OCI-LY3 (cell line): Measurements from ENCODE around the gene LINGO1.

Source experiments
- H2AFZ ChIP-seq: fragments of 200-600, 300-600 bp; shearing (Covaris generic); 2 replicates; pipeline ENCODE4 v1.6.0; 2014; ENCODE audit warnings: antibody characterized with exemption, low read depth, low read length
- H3K27ac ChIP-seq: fragments of 200-600, 300-600 bp; sonication (generic); 2 replicates; pipeline ENCODE4 v1.5.1; 2014; ENCODE audit warnings: mild to moderate bottlenecking, low read length, moderate library complexity, mixed read lengths
- H3K27me3 ChIP-seq: fragments of 200-600, 300-600 bp; sonication (generic); 2 replicates; pipeline ENCODE4 v1.6.1; 2014; ENCODE audit warnings: low read depth, low read length, mixed read lengths
- H3K36me3 ChIP-seq: fragments of 200-600, 300-600 bp; sonication (generic); replicated peaks from 2 replicates; pipeline ENCODE3; 2014; ENCODE audit warnings: low read depth, low read length, mixed read lengths
- H3K4me1 ChIP-seq: fragments of 300-600, 200-600 bp; sonication (generic); 2 replicates; pipeline ENCODE4 v1.6.1; 2014; ENCODE audit warnings: low read length, mixed read lengths
- H3K4me2 ChIP-seq: fragments of 200-600, 300-600 bp; sonication (generic); 2 replicates; pipeline ENCODE4 v1.6.1; 2014; ENCODE audit warnings: low read length, mixed read lengths
- H3K4me3 ChIP-seq: fragments of 300-600, 200-600 bp; sonication (generic); 2 replicates; pipeline ENCODE4 v1.5.1; 2014; ENCODE audit warnings: antibody characterized with exemption, mild to moderate bottlenecking, low read length, moderate library complexity
- H3K79me2 ChIP-seq: fragments of 300-600, 200-600 bp; shearing (Covaris generic); 2 replicates; pipeline ENCODE4 v1.6.1; 2014; ENCODE audit warnings: mild to moderate bottlenecking, low read length, mixed read lengths
- H3K9ac ChIP-seq: fragments of 300-600, 200-600 bp; shearing (Covaris generic); 2 replicates; pipeline ENCODE4 v1.6.0; 2014; ENCODE audit warnings: mild to moderate bottlenecking, low read length, moderate library complexity
- H3K9me3 ChIP-seq: fragments of 200-600, 300-600 bp; shearing (Covaris generic); 2 replicates; pipeline ENCODE4 v1.6.1; 2014; ENCODE audit warnings: low read length, mixed read lengths; ENCODE audit not compliant: insufficient read depth
- H4K20me1 ChIP-seq: fragments of 200-600, 300-600 bp; sonication (generic); 2 replicates; pipeline ENCODE4 v1.6.1; 2016; ENCODE audit warnings: low read length, mixed read lengths; ENCODE audit not compliant: insufficient read depth
- CTCF ChIP-seq: fragments of 200-600, 300-600 bp; sonication (generic); IDR thresholded peaks from 2 replicates; pipeline ENCODE4 v1.5.1; 2014; ENCODE audit warnings: antibody characterized with exemption, low read length, low read depth
- EZH2phosphoT487 ChIP-seq: fragments of 200-600 bp; shearing (Covaris generic); IDR thresholded peaks from 2 replicates; pipeline ENCODE4 v1.6.1; 2018; ENCODE audit warnings: antibody characterized with exemption, mixed run types, low read depth

Gene LINGO1

DNA sequence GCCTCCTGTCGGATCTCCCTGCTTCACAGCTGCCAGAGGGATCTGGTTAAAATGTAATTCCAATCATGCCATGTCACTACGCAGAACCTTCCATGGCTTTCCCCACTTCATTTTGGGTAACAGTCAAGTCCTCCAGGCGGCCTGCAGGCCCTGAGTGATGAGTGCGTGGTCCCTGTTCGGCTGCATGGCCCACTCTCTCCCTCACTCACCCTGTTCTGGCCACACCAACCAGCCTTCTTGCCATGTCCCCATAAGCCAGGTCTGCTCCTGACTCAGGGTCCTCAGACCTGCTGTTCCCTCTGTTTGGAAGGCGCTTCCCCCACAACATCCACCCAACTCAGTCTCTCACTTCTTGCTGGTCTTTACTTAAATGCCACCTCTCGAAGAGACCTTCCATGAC is 41.6 kb upstream of the LINGO1 start:
- Histone ChIP-seq H3K79me2 (no peaks in the 10 kb centered on the region), H3K4me3 (no peak overlapping the region), H3K27ac (no peak overlapping the region), H3K4me2 (no peak overlapping the region), H4K20me1 (no peaks in the 10 kb centered on the region), H3K9me3 (no peaks in the 10 kb centered on the region), H3K27me3 (peaks cover 47% of the 10 kb centered on the region), H3K9ac (no peak overlapping the region), H2AFZ (no peak overlapping the region), H3K4me1 (no peaks in the 10 kb centered on the region), H3K36me3 (no peaks in the 10 kb centered on the region)
- no peak for TF ChIP-seq CTCF
- TF ChIP-seq EZH2phosphoT487: no peak

- H3K27ac ChIP-seq: no peak overlapping the region
- no peaks in the 10 kb centered on the region for H3K9me3 ChIP-seq
- no peak overlapping the region for H3K4me2 ChIP-seq
- no peaks in the 10 kb centered on the region for H4K20me1 ChIP-seq
- no peaks in the 10 kb centered on the region for H3K4me1 ChIP-seq
- no peak for TF ChIP-seq EZH2phosphoT487
- no peak for TF ChIP-seq CTCF
- no peak overlapping the region for H2AFZ ChIP-seq
- H3K36me3 ChIP-seq: no peaks in the 10 kb centered on the region
- peaks cover 47% of the 10 kb centered on the region for H3K27me3 ChIP-seq
- no peaks in the 10 kb centered on the region for H3K79me2 ChIP-seq
- no peak overlapping the region for H3K4me3 ChIP-seq
- H3K9ac ChIP-seq: no peak overlapping the region
Observed at GRCh38 chr15:77673866-77674265, 41.2 kb upstream of the LINGO1 start.

- no peak for TF ChIP-seq CTCF
- TF ChIP-seq EZH2phosphoT487: no peak
- H2AFZ ChIP-seq: no peak overlapping the region
- no peaks in the 10 kb centered on the region for H3K9me3 ChIP-seq
- H4K20me1 ChIP-seq: no peaks in the 10 kb centered on the region
- no peak overlapping the region for H3K27ac ChIP-seq
- no peaks in the 10 kb centered on the region for H3K36me3 ChIP-seq
- peaks cover 39% of the 10 kb centered on the region for H3K27me3 ChIP-seq
- no peak overlapping the region for H3K4me2 ChIP-seq
- H3K4me1 ChIP-seq: no peaks in the 10 kb centered on the region
- no peaks in the 10 kb centered on the region for H3K79me2 ChIP-seq
- H3K4me3 ChIP-seq: no peak overlapping the region
- H3K9ac ChIP-seq: no peak overlapping the region
Observed at GRCh38 chr15:77672135-77672534, 39.4 kb upstream of the LINGO1 start.

- no peaks in the 10 kb centered on the region for H3K36me3 ChIP-seq
- no peak overlapping the region for H2AFZ ChIP-seq
- TF ChIP-seq CTCF: no peak
- no peak for TF ChIP-seq EZH2phosphoT487
- H3K27me3 ChIP-seq: peaks cover 44% of the 10 kb centered on the region
- H3K79me2 ChIP-seq: no peaks in the 10 kb centered on the region
- no peaks in the 10 kb centered on the region for H4K20me1 ChIP-seq
- no peak overlapping the region for H3K4me2 ChIP-seq
- H3K9me3 ChIP-seq: no peaks in the 10 kb centered on the region
- H3K4me3 ChIP-seq: no peak overlapping the region
- H3K4me1 ChIP-seq: no peaks in the 10 kb centered on the region
- no peak overlapping the region for H3K27ac ChIP-seq
- no peak overlapping the region for H3K9ac ChIP-seq
Observed at GRCh38 chr15:77671362-77672056, 38.8 kb upstream of the LINGO1 start.
